Activated T-helper 1 cell treated with anti-CD3 and anti-CD28 coated beads, Interleukin-12 subunit alpha, Interleukin-12 subunit beta, Interleukin-2, Interleukin-4 antibody, amounts not matched to agents 30 ng/mL and 10 ng/mL and 1 ng/mL, durations not matched to agents 14 hours and 24 hours and 36 hours (primary cell): ENCODE results near the gene DNMT3B. TPM values are rescaled to one million over a fixed set of nuclear protein-coding genes. Genes with fewer than 3 reads are reported as not detected.

ENCODE experiments used
- DNase-seq: peaks from one replicate; pipeline ENCODE4 v3.0.0; 2021; ENCODE audit warnings: low spot score
- H3K27ac Mint-ChIP-seq: one replicate; pipeline ENCODE4 v1.8.0; 2021; ENCODE audit warnings: mild to moderate bottlenecking, mixed read lengths
- H3K27me3 Mint-ChIP-seq: one replicate; pipeline ENCODE4 v1.8.0; 2022; ENCODE audit warnings: mild to moderate bottlenecking, moderate library complexity, mixed read lengths; ENCODE audit not compliant: insufficient read depth
- H3K36me3 Mint-ChIP-seq: one replicate; pipeline ENCODE4 v1.8.0; 2021; ENCODE audit warnings: low read depth, mixed read lengths
- H3K4me1 Mint-ChIP-seq: one replicate; pipeline ENCODE4 v1.8.0; 2021; ENCODE audit warnings: low read depth, mixed read lengths
- H3K4me3 Mint-ChIP-seq: one replicate; pipeline ENCODE4 v1.8.0; 2021; ENCODE audit warnings: mild to moderate bottlenecking, moderate library complexity, mixed read lengths
- H3K9me3 Mint-ChIP-seq: one replicate; pipeline ENCODE4 v1.8.0; 2021; ENCODE audit warnings: mixed read lengths
- intact Hi-C: fragments of 100-400 bp; cut with micrococcal nuclease; formaldehyde crosslinking; loops from one replicate; pipeline ENCODE4 v1.15.1; 2024
- total RNA-seq: library from RNA; stranded (reverse); gene quantifications from 2 replicates; pipeline ENCODE4 v1.2.3, GENCODE V29; 2022

The DNMT3B gene
- total RNA-seq, 1 donor from 2014 or later = 0.75 TPM

DNA sequence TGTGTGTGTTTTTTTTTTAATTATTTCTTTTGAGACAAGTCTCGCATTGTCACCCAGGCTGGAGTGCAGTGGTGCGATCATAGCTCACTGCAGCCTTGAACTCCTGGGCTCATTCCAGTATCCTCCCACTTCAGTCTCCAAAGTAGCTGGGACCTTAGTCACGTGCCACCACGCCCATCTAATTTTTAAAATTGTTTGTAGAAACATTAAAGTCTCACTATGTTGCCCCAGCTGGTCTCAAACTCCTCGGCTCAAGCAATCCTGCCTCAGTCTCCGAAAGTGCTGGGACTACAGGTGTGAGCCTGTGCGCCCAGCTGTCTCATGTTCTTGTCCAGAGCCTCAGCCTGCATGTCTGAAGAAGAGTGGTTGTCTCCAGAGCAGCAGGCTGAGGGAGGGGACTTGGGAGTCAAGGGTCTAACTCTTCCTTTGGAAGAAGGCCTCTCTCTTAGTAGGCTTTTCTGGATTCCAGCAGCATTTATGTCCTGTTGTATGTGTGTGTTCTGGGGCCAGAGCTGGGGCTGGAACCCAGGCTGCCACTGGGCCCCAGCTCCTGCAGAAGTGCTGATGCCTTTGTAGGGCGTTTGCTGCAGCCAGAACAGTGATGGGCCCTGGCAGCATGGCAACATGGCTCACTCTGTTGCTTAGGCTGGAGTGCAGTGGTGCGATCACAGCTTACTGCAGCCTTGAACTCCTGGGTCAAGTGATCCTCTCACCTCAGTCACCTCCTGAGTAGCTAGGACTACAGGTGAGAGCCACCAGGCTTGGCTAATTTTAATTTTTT, 5.4 kb downstream of the DNMT3B start:
- Mint-ChIP-seq H3K4me1 (peaks cover 19% of the 10 kb centered on the region), H3K9me3 (no peaks in the 10 kb centered on the region), H3K27ac (no peak overlapping the region), H3K27me3 (peaks cover 17% of the 10 kb centered on the region), H3K36me3 (no peaks in the 10 kb centered on the region), H3K4me3 (no peak overlapping the region)
- intact Hi-C loops = no loop called here
- DNase-seq = no peak

GRCh38 chr20:32772046-32772445, 9.9 kb downstream of the DNMT3B start:
- Mint-ChIP-seq H3K27ac (no peak overlapping the region), H3K4me1 (peaks cover 25% of the 10 kb centered on the region), H3K9me3 (no peaks in the 10 kb centered on the region), H3K36me3 (no peaks in the 10 kb centered on the region), H3K27me3 (no peaks in the 10 kb centered on the region), H3K4me3 (no peak overlapping the region)
- DNase-seq = no peak
- intact Hi-C loops = no loop called here

GRCh38 chr20:32773223-32773622, 11.0 kb downstream of the DNMT3B start:
- Mint-ChIP-seq H3K27me3 (no peaks in the 10 kb centered on the region), H3K36me3 (no peaks in the 10 kb centered on the region), H3K27ac (no peak overlapping the region), H3K4me3 (no peak overlapping the region), H3K9me3 (no peaks in the 10 kb centered on the region), H3K4me1 (peaks cover 25% of the 10 kb centered on the region)
- no peak for DNase-seq
- intact Hi-C loops = no loop called here

DNA sequence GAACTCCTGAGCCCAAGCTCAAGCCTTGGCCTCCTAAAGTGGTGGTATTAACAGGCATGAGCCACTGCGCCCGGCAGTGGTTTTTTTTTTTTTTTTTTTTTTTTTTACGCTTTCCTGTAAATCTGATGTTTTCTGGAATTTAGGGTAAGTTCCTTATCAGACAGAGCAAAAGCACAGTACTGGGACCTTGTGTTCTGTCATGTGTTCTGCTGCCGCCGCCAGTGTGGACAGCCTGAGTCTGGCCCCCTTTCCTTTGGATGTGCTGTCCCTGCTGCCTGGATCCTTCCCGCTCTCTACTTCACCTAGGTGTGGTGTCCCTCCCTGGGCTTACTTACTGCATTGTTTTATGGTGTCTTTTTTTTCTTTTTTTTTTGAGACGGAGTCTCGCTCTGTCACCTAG, 11.7 kb downstream of the DNMT3B start:
- H3K4me1 Mint-ChIP-seq = peaks cover 30% of the 10 kb centered on the region
- DNase-seq = no peak
- no peaks in the 10 kb centered on the region for H3K36me3 Mint-ChIP-seq
- intact Hi-C loops = no loop called here
- H3K27ac Mint-ChIP-seq = no peak overlapping the region
- H3K4me3 Mint-ChIP-seq = no peak overlapping the region
- H3K27me3 Mint-ChIP-seq = no peaks in the 10 kb centered on the region
- no peaks in the 10 kb centered on the region for H3K9me3 Mint-ChIP-seq

DNA sequence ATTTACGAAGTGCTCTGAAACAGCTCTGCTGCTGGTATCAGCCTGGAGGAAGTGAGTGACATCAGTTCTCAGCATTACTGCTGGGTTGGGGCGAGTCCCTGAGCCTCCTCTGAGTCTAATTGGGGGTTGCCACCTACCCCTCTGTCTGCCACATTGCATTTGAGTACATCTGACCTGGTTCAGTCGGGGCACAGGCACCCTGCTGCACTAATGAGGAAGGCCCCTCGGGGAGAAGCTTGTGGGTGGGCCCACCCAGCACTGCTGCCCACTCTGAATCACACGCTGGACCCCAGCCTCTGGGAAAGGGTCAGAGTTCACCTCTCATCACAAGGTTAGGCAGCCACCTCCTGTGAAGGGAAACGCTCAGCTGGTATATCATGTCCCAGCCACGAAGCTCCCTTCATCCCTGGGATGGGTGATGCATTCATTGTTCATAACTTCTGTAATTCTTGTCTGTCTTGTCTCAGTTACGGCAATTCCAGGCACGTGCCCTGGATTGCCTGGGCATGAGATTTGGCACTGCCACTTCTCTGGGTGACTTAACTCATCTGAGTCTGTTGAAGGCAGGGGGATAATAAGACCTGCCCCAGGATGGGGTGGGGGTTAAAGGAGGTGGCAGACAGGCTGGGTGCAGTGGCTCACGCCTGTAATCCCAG, 13.3 kb downstream of the DNMT3B start:
- H3K27ac Mint-ChIP-seq = no peak overlapping the region
- no peak for DNase-seq
- no peaks in the 10 kb centered on the region for H3K36me3 Mint-ChIP-seq
- no peak overlapping the region for H3K4me3 Mint-ChIP-seq
- intact Hi-C loops = loop anchor here (5.0 kb wide), 1 partner anchor 33 kb away; the partner anchor contains the start of gene COMMD7
- H3K9me3 Mint-ChIP-seq = no peaks in the 10 kb centered on the region
- no peaks in the 10 kb centered on the region for H3K27me3 Mint-ChIP-seq
- H3K4me1 Mint-ChIP-seq = peaks cover 30% of the 10 kb centered on the region

DNA sequence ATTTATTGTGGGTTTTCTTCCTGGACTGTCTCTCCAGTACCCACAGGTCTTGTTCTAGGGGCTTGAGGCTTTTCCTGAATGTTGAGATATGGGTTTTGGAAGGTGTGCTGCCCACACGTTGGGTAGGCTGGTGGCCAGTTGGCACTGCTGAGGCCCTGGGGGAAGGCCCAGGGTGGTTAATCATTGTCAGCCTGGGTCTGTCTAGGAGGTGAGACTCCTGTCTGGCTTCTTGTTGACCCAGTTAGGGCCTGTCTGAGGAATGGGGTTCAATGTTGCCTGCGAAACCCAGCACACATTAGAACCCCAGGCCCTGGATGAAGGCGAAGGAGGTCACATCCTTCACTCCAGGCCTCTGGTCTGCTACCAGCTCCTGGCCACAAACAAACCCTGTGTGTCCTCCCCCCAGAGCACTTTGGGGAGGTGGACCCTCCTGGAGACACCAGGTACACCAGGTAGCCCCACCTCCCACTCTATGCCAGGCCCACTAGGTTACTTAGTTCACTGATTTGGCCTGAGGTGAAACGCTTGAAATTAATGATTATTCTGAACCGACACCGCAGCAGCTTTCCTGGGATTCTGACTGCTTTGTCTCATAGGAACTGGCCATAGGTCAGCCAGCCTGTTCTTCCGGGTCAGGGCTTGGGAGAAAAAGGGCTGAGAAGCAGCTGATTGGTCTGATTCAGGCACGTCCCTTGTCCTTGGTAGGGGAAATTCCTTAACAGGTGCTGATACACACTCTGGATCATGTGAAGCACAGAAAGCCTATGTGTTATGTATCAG, 15.2 kb downstream of the DNMT3B start:
- Mint-ChIP-seq H3K4me3 (no peak overlapping the region), H3K27me3 (no peaks in the 10 kb centered on the region), H3K9me3 (no peaks in the 10 kb centered on the region), H3K27ac (no peak overlapping the region), H3K4me1 (peaks cover 21% of the 10 kb centered on the region), H3K36me3 (no peaks in the 10 kb centered on the region)
- DNase-seq = no peak
- intact Hi-C loops = loop anchor here (5.0 kb wide), 1 partner anchor 35 kb away; the partner anchor contains the start of gene COMMD7

DNA sequence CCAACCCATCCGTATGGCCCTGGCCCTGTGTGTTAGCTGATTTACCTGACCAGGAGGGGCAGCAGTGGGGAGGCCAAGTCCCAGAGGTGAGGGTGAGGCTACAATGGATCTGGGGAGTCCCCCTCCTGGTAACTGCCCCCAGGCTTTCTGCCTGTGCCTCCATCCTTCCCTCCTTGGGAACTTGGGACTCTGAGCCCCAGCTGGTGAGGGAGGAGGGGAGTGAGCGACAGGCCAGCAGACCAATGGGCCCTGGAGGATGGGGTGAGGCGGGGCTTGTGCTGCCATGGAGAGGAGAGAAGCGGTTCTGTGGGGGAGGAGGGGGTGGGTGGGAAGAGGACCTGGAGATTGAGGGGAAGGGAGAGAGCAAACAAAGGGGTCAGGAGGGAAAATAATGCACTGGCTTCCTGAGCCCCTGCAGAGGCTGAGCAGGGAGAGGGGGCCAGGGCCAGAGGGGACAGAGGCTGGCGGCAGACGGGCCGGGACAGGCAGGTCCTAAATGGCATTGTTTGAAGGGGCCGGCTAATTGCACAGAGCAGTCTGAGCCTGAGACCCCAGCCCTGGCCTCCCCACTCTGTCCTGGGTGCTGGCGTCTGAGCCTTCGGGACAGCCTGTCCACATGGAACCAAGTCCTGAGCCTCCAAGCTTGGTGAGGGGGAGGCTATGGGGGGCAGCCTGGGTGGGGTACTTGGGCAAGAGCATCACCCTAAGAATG, 17.5 kb downstream of the DNMT3B start:
- Mint-ChIP-seq H3K4me3 (no peak overlapping the region), H3K9me3 (no peaks in the 10 kb centered on the region), H3K4me1 (peaks cover 21% of the 10 kb centered on the region), H3K36me3 (no peaks in the 10 kb centered on the region), H3K27ac (no peak overlapping the region), H3K27me3 (no peaks in the 10 kb centered on the region)
- DNase-seq = no peak
- intact Hi-C loops = loop anchor here (5.0 kb wide), 1 partner anchor 37 kb away; the partner anchor contains the start of gene COMMD7

GRCh38 chr20:32780278-32780677, 18.1 kb downstream of the DNMT3B start:
- intact Hi-C loops = no loop called here
- H3K27me3 Mint-ChIP-seq = no peaks in the 10 kb centered on the region
- no peaks in the 10 kb centered on the region for H3K9me3 Mint-ChIP-seq
- no peak overlapping the region for H3K4me3 Mint-ChIP-seq
- DNase-seq = no peak
- H3K36me3 Mint-ChIP-seq = no peaks in the 10 kb centered on the region
- H3K4me1 Mint-ChIP-seq = peaks cover 21% of the 10 kb centered on the region
- H3K27ac Mint-ChIP-seq = no peak overlapping the region

DNA sequence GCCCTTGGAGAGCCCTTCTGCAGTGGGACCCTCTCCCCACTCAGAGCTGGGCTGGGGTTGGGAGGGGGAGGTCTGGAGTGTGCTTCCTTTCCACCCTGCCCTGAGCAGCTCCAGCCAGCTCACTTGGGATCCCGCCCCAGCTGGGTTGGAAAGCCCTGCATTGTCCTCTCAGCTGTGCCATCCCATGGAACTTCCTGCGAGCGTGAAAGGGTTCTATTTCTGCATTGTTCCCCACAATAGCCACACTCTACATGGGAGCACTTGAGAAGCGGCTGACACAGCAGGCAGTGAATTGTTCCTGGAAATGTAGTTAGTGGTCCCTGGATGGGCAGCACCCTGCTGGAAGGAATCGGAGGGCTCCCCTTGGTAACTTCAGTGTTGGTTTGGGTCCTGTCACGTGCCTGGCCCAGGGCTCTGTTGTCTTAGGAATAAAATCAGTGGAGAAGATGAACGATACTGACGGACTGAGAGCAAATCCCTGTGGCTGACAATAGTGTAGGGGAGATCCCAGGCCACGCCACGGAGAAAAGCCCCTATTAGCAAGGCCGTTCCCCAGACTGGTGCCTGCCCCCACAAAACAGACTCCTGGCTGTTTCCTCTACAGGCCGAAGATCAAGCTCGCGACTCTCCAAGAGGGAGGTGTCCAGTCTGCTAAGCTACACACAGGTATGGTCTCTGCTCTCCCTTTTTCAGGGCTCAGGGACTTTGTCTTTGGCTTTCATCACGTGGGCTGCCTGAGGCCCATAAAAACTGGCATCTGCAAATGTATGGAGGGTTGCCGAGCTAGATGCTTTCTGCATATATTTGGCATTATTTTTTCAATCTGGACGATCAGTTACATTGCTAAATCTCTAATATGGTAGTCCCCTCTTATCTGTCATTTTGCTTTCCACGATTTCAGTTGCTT, 18.8 kb downstream of the DNMT3B start:
- intact Hi-C loops = no loop called here
- DNase-seq = no peak
- Mint-ChIP-seq H3K4me3 (no peak overlapping the region), H3K36me3 (no peaks in the 10 kb centered on the region), H3K27ac (no peak overlapping the region), H3K4me1 (peaks cover 21% of the 10 kb centered on the region), H3K27me3 (no peaks in the 10 kb centered on the region), H3K9me3 (no peaks in the 10 kb centered on the region)

DNA sequence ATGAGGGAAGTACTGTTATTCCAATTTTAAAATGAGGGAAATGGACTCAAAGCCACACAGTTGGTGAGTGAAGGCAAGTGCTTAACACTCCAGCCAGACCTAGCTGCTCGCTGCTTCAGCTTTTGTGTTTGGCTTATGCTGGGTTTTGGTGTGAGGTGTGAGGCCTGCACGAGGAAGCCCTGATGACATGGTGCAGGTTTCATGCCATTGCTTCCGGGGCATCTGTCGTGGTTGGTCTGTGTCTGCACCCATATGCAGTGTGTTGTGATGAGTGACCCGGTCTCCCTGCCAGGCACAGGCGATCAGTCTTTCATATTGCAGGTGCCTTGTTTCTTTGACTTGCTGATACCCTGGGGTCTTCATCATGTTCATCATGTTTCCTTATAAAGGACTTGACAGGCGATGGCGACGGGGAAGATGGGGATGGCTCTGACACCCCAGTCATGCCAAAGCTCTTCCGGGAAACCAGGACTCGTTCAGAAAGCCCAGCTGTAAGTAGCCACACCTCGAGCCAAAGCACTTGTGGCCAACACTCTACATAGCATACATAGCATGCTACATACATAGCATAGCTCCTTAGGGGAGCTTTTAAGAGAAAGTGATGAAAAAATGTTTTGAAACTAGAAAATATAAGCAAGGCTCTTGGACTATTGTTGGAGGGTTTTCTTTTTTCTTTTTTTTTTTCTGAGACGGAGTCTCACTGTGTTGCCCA, 22.3 kb downstream of the DNMT3B start:
- intact Hi-C loops = no loop called here
- Mint-ChIP-seq H3K4me3 (no peak overlapping the region), H3K9me3 (no peaks in the 10 kb centered on the region), H3K36me3 (no peaks in the 10 kb centered on the region), H3K27me3 (no peaks in the 10 kb centered on the region), H3K27ac (no peak overlapping the region), H3K4me1 (peaks cover 5% of the 10 kb centered on the region)
- DNase-seq = no peak

DNA sequence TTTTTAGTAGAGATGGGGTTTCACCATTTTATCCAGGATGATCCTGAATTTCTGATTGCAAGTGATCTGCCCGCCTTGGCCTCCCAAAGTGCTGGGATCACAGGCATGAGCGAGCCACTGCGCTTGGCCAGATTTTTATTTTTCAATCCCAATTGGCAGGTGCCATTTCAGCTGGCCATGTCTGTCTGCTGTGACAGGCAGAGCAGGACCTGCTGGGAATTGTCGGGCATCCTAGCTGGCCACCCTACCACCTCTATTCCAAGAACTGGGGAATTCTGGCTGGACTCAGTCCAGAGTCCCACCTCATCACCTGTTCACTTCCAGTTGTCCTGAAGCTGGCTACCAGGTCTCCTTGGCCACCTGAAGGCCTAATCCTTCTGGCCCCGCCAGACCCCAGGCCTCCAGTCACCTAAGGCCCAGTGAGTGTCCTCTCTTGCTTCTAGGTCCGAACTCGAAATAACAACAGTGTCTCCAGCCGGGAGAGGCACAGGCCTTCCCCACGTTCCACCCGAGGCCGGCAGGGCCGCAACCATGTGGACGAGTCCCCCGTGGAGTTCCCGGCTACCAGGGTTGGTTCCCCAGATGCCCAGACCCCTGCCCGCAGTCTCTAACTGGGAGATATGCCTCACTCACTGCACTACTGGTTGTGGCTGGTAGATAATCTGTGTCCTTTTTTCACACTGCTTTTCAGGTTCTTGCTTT, 24.0 kb downstream of the DNMT3B start:
- Mint-ChIP-seq H3K9me3 (no peaks in the 10 kb centered on the region), H3K27ac (no peak overlapping the region), H3K36me3 (no peaks in the 10 kb centered on the region), H3K27me3 (no peaks in the 10 kb centered on the region), H3K4me3 (no peak overlapping the region), H3K4me1 (peaks cover 11% of the 10 kb centered on the region)
- no peak for DNase-seq
- intact Hi-C loops = no loop called here
